HG03066 (cell line): ENCODE data around the gene FGD3.
"Not testable (repeated sequence)": the region's sequence is repeated elsewhere in the genome, so short reads cannot be mapped to it uniquely, and the experiment has no call there.

Experiments
- ATAC-seq: cut with Tn5 transposase; IDR thresholded peaks from one replicate; pipeline ENCODE4 v1.9.1; 2021; ENCODE audit warnings: low read depth; ENCODE audit not compliant: unreplicated experiment

The FGD3 gene

DNA sequence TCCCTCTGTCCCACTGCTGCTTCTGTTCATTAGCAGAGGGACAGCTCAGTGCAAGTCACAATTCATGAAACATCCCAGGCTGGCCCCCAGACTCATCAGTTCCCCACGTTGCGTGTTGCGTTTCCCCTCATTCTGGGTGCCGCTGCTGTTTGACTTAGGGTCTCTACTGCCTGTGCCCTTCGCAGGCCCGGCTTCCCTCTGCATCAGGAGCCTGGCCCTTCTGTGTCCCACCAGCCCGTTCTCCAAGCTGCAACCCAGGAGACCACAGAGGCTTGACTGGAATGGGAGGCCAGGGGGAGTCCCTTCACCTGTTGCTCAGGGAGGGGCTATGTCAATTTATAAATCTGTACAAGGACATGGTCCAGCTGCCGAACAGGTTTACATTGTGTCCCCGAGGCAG is 57.2 kb downstream of the FGD3 start:
- no peak for ATAC-seq

DNA sequence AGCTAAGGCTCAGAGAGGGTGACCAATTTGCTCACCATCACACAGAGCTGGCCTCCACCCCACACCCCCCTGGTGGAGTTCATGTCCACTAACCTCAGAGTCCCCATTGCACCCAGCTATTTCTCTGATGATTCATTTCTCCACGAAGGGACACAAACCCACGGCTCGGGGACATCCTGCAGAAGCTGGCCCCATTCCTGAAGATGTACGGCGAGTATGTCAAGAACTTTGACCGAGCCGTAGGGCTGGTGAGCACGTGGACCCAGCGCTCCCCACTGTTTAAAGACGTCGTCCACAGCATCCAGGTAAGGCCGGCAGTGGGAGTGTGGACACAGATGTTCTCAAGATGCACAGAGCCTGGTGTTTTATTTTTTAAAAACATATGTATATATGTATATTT is 58.6 kb downstream of the FGD3 start:
- no peak for ATAC-seq

- ATAC-seq = no peak
These were observed 60.3 kb downstream of the FGD3 start for GRCh38 chr9:93007529-93008058.

- ATAC-seq = no peak
These were observed 61.1 kb downstream of the FGD3 start for GRCh38 chr9:93008457-93008856.

GRCh38 chr9:93009337-93010015 is 62.2 kb downstream of the FGD3 start:
- no peak for ATAC-seq

GRCh38 chr9:93010056-93010455 is 62.7 kb downstream of the FGD3 start:
- no peak for ATAC-seq

DNA sequence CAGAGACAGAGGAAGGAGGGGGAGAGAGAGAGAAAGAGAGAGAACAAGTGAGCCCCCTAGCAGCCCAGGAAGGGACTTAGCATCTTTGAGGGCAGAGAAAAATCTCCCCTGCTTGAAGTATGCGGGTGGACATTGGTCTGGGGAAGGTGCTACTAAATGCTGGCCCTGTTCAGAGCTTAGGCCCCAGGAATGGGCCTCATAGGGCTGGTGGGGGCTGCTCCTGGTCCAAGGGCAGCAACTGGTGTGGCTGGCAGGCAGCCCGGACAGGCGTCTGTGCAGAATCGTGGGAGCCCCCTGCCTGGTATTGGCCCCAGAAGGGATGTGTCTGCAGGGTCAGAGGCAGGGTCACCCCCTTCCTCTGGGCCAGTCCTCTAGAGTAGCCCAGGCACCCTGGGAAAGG is 63.4 kb downstream of the FGD3 start:
- ATAC-seq = no peak

GRCh38 chr9:93011114-93011513 is 63.8 kb downstream of the FGD3 start:
- no peak for ATAC-seq

- ATAC-seq = no peak
These were observed 65.9 kb downstream of the FGD3 start for GRCh38 chr9:93012963-93013855.

DNA sequence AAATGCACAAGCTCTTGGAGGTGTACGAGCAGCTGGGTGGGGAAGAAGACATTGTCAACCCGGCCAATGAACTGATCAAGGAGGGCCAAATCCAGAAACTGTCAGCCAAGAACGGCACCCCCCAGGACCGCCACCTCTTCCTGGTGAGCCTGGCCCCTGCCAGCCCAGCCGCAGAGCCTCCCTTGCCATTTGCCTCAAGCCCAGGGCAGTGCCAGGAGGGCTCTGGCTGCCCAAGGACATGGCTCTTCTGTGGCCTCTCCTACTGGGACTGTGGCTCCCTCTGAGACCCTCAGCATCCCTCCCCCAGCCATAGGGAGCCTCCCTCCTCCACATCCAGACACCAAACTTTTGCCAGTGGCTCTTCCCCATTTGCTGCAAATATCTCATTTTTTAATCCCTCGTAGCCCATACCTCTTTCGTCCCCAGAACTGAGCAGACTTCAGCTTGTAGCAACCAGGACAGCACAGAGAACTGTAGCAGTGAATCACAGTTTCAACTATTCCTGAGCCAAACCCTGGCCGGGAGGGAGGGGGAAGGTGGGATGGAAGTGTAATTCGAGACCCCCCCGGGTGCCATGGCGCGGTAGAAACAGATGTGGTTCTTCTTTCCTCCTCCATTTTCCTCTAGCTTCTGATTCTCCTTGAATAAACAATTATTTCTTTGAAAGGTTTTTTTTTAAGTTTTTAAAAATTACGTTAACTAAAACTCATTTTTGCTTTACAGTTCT is 66.7 kb downstream of the FGD3 start:
- no peak for ATAC-seq

- not testable (repeated sequence) for ATAC-seq
These were observed 67.9 kb downstream of the FGD3 start for GRCh38 chr9:93015190-93015589.

DNA sequence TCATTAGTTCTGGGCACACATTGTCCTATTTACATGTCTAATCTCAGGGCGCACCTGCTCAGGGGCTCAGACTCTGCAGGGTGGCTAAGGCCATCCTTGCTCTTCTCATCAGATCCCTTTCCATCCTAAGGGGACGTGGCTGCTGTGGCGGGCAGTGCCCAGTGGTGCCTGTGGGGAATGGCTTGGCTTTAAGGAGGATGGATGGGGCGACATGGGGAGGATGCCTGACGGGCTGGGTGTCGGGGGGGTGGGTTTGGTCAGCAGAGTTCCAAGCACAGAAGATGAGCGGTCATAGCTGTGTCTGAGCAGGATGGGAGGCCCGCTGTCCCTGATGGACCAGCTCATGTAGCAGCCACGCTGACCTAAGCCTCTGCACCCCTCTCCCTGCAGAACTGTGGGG is 70.3 kb downstream of the FGD3 start:
- ATAC-seq = no peak

DNA sequence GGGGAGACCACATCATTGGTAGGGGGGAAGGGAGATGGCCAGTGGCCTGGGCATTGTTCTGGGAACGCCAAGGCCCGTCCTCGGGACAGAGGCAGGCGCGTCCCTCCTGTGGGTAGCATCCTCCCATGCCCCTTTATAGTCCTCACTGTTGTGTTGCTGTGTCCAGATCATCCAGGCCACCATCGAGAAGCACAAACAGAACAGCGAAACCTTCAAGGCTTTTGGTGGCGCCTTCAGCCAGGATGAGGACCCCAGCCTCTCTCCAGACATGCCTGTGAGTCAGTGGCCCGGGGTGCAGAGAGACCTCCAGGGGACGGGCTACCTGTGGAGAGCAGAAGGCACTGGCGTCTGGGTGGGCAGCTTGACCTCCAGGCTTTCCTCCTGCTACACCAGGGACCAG is 72.8 kb downstream of the FGD3 start:
- ATAC-seq = no peak

DNA sequence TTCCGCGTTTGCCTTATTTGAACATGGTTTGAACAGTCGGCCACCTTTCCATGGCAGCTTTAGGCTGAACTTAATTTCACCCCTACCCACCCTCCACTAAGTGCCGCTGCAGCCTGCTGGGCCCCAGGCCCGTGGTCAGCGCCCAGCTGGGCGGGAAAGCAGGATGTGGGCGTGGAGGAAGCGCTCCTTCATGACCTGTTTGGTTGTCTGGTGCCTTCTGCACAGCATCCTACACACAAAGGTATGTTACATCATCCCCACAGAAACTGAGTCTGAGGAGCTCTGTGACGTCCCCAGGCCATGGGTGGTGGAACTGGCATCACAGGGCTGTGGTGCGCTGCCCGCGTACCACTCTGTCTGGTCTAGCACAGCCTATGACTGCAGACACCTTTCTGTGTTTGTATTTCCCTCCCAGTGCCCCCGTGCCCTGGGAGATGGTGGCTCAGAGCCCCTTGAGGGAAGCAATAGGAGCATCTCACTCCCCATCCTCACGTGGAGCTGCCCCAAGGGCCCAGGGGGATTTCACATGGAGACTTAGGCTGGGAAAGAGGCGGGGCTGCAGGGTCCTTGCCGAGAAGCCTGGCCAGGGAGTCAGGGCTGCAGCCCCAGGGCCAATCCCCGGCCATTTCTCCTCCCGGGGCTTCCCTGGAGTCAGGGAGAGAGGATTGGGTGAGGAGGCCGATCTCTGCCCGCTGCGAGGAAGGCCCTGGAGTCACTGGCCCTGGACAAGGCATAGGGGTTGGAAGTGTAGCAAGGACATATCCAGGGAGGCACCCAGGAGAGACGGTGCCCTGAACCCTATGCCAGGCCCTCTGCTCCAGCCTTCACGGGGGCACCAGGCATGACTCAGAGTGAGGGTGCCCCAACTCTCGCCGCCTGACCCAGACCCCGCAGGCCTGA is 73.7 kb downstream of the FGD3 start:
- no peak for ATAC-seq

DNA sequence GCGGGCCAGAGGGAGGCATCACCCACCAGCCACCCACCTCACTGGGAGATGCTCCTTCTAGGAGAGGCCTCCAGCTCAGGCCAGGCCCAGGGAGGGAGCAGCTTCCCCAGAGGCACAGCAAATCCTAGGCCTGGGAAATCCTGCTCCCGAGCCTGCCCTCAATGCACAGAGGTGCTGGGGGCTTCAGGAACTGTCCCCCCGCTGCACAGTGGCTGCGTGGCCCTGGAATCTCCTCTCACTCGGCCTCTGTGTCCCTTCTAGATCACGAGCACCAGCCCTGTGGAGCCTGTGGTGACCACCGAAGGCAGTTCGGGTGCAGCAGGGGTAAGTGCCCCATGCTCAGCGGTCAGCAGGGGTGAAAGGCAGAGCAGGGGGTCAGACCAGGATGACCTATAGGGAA is 74.7 kb downstream of the FGD3 start:
- ATAC-seq = no peak

GRCh38 chr9:93022721-93023520 is 75.6 kb downstream of the FGD3 start:
- no peak for ATAC-seq

- no peak for ATAC-seq
These were observed 76.1 kb downstream of the FGD3 start for GRCh38 chr9:93023521-93023815.

GRCh38 chr9:93024646-93024910 is 77.3 kb downstream of the FGD3 start:
- ATAC-seq = no peak

DNA sequence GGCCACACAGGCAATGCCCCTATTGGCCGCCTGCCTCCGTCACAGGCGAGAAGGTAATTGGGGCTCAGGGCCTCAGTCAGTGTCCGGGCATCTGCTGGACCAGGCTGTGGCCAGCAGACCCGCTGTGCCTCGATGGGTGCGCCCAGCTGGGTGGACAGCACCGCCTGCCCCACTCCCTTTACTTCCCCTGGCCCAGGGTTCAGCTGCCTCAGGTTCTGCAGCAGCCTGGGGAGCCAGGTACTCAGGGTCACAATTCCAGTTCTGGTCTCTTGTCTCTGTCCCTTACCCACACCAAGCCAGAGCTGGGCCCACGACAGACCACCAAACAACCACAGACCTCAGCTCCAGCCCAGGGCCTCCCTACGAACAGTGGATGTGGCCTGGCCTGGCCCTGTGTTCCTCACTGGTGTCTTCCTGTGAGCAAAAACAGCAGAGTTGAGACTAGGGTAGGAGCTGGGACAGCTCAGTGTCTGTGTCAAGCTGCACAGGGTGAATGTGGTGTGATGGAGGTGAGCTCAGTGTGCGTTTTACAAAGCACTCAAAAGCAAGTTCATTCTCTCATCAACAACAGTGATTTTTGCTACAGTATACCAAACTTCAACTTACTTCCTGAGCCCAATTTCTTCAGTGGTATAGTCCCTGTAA is 77.8 kb downstream of the FGD3 start:
- ATAC-seq = no peak
